Calu3 (cell line): ENCODE data around the gene CLRN2. TPM values are rescaled to one million over a fixed set of nuclear protein-coding genes. Genes with fewer than 3 reads are reported as not detected.

Experiments
- BruUV-seq: library from RNA; stranded (reverse); fragments of 400-500 nt; replicated peaks from 2 replicates; lab custom pipeline; 2021; lab: Mats Ljungman, UMichigan
- CTCF ChIA-PET: fragments of 300-600 bp; sonication (Branson Sonifier 250); formaldehyde crosslinking; loops from one replicate; lab custom pipeline; 2022; ENCODE audit warnings: antibody characterized with exemption; lab: Charles Lee
- DNase-seq: peaks from one replicate; pipeline ENCODE4 v3.0.0; 2022
- H3K27ac Mint-ChIP-seq: one replicate; pipeline ENCODE4 v1.8.0; 2022; ENCODE audit warnings: mixed read lengths; ENCODE audit not compliant: unreplicated experiment
- H3K27me3 Mint-ChIP-seq: one replicate; pipeline ENCODE4 v1.8.0; 2022; ENCODE audit warnings: mixed read lengths; ENCODE audit not compliant: unreplicated experiment
- H3K36me3 Mint-ChIP-seq: one replicate; pipeline ENCODE4 v1.8.0; 2022; ENCODE audit warnings: mild to moderate bottlenecking, moderate library complexity, mixed read lengths; ENCODE audit not compliant: insufficient read depth, unreplicated experiment
- H3K4me1 Mint-ChIP-seq: one replicate; pipeline ENCODE4 v1.8.0; 2022; ENCODE audit warnings: mild to moderate bottlenecking, low read depth, mixed read lengths; ENCODE audit not compliant: unreplicated experiment
- H3K4me3 Mint-ChIP-seq: one replicate; pipeline ENCODE4 v1.8.0; 2022; ENCODE audit warnings: mild to moderate bottlenecking, low read depth, moderate library complexity, mixed read lengths; ENCODE audit not compliant: unreplicated experiment
- H3K9me3 Mint-ChIP-seq: one replicate; pipeline ENCODE4 v1.8.0; 2022; ENCODE audit warnings: low read depth, mixed read lengths; ENCODE audit not compliant: unreplicated experiment
- CTCF ChIP-seq: fragments of 200-600 bp; IDR thresholded peaks from one replicate; pipeline ENCODE4 v1.8.0; 2022; ENCODE audit warnings: antibody characterized with exemption; ENCODE audit not compliant: unreplicated experiment
- intact Hi-C: fragments of 100-400 bp; cut with micrococcal nuclease; formaldehyde crosslinking; loops from one replicate; pipeline ENCODE4 v1.10.0; 2022; ENCODE audit not compliant: unreplicated experiment
- total RNA-seq: library from RNA; stranded (reverse); gene quantifications from 2 replicates; pipeline ENCODE4 v1.2.3, GENCODE V29; 2022

CLRN2 gene
- total RNA-seq, 1 experiment from 2014 or later = not detected

- TF ChIP-seq CTCF = no peak
- intact Hi-C loops = no loop called here
- H3K4me1 Mint-ChIP-seq = peaks cover 3% of the 10 kb centered on the region
- no TSS peak for BruUV-seq
- H3K9me3 Mint-ChIP-seq = no peaks in the 10 kb centered on the region
- peaks cover 13% of the 10 kb centered on the region for H3K27me3 Mint-ChIP-seq
- no peaks in the 10 kb centered on the region for H3K36me3 Mint-ChIP-seq
- H3K4me3 Mint-ChIP-seq = no peak overlapping the region
- CTCF ChIA-PET = no interaction called here
- DNase-seq = no peak
- no peak overlapping the region for H3K27ac Mint-ChIP-seq
Measured at GRCh38 chr4:17517664-17518063, 2.7 kb downstream of the CLRN2 start.

DNA sequence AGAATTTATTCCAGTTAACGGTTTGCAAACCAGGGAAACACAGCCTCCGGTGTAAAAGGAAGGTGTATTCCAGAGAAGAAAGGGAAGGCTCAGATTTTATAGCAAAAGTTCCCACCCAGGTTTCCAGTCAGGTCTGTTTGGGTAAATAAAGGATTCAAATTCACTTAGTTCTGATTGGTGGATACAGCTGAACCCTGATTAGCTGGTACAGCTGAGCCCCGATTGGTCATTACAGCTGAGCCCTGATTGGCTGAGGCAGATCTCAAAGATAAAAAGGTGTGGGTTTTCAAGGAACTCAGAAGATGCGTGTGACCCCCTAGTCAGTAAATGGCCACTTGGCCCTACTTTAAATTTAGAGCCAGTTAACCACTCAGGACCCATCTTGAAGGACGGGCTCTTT, 6.6 kb downstream of the CLRN2 start:
- H3K27ac Mint-ChIP-seq = no peak overlapping the region
- no peaks in the 10 kb centered on the region for H3K36me3 Mint-ChIP-seq
- no peaks in the 10 kb centered on the region for H3K9me3 Mint-ChIP-seq
- H3K4me3 Mint-ChIP-seq = no peak overlapping the region
- TF ChIP-seq CTCF = no peak
- peaks cover 13% of the 10 kb centered on the region for H3K27me3 Mint-ChIP-seq
- no peaks in the 10 kb centered on the region for H3K4me1 Mint-ChIP-seq
- no TSS peak for BruUV-seq
- intact Hi-C loops = no loop called here
- CTCF ChIA-PET = no interaction called here
- DNase-seq = no peak

DNA sequence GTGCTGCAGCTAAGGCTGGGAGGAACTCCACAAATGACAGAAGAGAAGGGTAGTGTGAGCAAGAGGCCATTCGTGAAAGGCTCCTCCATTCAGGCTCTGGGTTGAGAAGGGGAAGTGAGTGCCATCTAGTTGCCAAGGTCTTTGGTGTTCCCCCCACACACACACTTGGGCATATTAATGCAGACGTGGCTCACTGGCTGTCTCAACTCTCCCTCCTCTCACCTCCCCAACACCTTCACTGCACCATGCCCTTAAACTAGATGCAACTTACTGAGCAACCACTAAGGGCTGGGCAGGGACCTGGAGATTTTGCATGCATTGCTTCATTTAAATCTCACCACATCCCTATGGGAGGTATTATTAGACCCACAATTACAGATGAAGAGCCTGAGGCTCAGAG, 8.7 kb downstream of the CLRN2 start:
- DNase-seq = no peak
- Mint-ChIP-seq H3K27me3 (peaks cover 28% of the 10 kb centered on the region), H3K27ac (no peak overlapping the region), H3K4me1 (no peaks in the 10 kb centered on the region), H3K4me3 (no peak overlapping the region), H3K36me3 (no peaks in the 10 kb centered on the region), H3K9me3 (no peaks in the 10 kb centered on the region)
- CTCF ChIA-PET = no interaction called here
- BruUV-seq = no TSS peak
- TF ChIP-seq CTCF = no peak
- intact Hi-C loops = no loop called here

DNA sequence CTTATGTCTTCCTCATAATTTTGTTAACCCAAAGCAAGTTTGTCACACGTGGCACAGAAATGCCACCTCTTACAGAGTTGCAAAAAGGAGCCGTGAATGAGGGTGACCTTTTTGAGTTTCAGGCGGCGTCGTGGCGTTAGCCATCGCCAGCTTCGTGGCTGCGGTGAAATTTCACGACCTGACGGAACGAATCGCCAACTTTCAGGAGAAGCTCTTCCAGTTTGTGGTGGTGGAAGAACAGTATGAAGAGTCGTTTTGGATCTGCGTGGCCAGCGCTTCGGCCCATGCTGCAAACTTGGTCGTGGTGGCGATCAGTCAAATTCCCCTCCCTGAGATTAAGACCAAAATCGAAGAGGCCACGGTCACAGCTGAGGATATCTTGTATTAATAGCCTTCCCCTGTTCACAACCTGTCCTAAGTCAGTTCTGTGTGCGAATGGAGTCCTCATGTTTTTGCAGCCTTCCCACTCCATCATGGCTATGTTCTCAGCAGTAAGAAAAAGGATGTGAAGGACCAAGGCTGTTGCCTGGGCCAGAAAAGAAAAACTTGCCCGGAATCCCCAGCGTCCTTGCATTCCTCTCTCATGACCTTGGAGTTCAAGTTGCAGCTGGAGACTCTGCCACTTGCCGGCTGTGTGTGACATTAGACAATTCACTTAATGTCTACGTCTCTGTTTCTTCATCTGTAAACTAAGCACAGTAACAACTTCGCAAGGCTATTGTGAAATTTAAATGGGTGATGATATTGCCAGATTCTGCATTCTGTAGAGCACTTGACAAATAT, 11.9 kb downstream of the CLRN2 start:
- no peak for TF ChIP-seq CTCF
- Mint-ChIP-seq H3K36me3 (no peaks in the 10 kb centered on the region), H3K4me1 (no peaks in the 10 kb centered on the region), H3K9me3 (no peaks in the 10 kb centered on the region), H3K4me3 (no peak overlapping the region), H3K27ac (no peak overlapping the region), H3K27me3 (peaks cover 15% of the 10 kb centered on the region)
- no TSS peak for BruUV-seq
- no peak for DNase-seq
- CTCF ChIA-PET = no interaction called here
- intact Hi-C loops = no loop called here
